ENCODE results near the gene TGM1.

The TGM1 gene

DNA sequence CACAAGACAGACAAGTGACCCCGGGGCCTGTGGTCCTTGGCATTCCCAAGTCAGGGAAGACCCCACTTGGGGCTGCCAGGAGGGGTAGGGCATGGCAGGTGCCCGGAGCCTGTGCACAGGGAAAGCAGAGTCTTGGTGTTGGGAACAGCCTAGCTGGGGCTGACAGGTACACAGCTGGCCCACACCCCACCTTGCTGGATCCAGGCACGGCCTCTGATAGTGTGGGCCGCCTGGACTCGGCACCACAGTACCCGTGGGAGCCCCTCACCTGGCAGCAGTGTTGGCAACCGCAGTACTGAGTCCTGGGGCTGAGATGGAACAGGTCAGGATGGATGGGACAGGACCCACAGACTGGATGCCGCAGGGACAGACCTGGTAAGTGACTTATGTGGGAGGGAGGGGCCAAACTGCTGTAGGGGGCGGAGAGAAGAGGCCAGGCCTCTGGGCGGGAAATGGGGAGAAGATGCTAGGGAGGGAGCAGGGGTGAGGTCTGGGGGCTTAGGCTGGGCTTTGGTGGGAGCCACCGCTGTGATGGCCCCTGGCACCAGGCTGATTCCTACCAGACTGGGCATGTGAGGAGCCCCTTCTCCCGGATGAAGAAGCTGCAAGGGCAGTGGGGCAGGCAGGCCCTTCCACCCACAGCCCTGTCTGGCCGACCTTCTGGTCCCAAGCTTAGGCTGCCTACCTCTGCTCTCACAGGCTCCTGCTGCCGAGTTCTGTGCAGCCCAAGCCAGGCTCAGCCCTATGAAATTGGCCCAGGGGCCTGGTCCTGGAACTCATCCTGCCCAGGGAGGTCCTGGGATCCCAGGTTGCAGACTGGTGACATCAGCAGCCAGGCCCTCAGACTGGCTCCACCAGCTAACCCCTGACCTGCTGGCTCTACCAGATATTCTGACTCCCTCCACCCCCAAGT lies at the start of gene TGM1:
Gene TGM1, minus strand, starts transcription at position 357 of the 913 bp plus-strand sequence. CDS start 825 bp downstream, outside the sequence.
- no peak for DNase-seq (ENCODE audit: low read depth)

DNA sequence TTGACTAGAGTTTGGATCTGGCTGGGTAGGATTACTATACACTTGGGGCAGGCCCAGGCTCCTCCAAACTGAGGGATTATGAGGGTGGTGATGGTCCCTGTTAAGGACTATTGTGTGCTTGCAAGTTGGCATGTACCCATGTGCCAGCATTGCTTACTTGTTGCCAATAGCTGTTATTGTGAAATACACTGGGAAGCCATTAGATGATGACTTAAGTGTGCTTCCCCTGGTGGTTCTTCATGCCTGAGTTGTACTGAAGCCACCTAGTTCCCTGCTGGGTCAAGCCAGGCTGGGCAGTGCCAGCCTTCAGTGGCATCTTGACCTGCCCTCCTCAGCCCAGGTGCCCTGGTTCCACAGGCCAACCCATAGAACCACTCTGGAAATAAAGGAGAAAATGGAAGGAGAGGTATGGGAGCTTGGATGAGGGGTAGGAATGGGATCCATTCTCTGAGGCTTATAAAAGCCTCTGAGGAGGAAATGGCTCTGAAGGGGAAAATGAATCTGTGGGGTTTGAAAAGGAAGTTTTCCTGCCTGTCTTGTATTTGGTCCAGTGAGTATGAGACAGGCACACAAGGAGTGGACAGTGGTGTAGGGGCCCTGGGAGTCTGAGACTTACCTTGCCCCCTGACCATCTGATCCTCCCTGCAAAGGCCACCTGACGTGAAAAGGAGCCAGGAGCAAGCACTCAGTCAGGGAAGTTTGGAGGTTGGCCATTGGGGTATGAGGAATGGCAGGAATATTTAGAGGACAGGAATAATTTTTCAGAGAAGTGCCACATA lies 49.0 kb upstream of the TGM1 start:
- no peak for DNase-seq (ENCODE audit: low read depth)

DNA sequence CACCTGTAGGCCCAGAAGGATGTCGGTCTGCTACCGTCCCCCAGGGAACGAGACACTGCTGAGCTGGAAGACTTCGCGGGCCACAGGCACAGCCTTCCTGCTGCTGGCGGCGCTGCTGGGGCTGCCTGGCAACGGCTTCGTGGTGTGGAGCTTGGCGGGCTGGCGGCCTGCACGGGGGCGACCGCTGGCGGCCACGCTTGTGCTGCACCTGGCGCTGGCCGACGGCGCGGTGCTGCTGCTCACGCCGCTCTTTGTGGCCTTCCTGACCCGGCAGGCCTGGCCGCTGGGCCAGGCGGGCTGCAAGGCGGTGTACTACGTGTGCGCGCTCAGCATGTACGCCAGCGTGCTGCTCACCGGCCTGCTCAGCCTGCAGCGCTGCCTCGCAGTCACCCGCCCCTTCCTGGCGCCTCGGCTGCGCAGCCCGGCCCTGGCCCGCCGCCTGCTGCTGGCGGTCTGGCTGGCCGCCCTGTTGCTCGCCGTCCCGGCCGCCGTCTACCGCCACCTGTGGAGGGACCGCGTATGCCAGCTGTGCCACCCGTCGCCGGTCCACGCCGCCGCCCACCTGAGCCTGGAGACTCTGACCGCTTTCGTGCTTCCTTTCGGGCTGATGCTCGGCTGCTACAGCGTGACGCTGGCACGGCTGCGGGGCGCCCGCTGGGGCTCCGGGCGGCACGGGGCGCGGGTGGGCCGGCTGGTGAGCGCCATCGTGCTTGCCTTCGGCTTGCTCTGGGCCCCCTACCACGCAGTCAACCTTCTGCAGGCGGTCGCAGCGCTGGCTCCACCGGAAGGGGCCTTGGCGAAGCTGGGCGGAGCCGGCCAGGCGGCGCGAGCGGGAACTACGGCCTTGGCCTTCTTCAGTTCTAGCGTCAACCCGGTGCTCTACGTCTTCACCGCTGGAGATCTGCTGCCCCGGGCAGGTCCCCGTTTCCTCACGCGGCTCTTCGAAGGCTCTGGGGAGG lies 47.9 kb upstream of the TGM1 start, which contains the start of gene LTB4R:
Gene LTB4R, plus strand, starts transcription at position 857 of the 959 bp plus-strand sequence. CDS start 4,150 bp downstream, outside the sequence.
- peak; percentile 48 for DNase-seq (ENCODE audit: low read depth)

DNA sequence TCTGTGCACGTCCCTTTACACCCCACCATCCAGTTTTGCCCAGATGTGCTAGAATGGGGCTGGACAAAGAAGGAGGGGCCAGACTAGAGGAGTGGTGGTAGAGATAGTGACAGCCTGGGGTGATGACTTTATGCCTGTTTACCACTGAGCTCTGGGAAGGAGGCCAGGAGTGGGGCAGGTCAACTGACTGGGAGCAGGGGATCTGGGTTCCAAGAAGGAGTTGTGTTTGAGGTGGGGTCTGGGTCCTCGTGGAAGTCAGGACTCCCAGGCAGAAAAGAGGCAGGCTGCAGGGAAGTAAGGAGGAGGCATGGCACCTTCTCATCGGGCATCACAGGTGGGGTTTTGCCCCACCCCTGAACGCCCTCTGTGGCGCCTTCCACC lies 47.3 kb upstream of the TGM1 start:
- DNase-seq (ENCODE audit: low read depth), result no peak

DNA sequence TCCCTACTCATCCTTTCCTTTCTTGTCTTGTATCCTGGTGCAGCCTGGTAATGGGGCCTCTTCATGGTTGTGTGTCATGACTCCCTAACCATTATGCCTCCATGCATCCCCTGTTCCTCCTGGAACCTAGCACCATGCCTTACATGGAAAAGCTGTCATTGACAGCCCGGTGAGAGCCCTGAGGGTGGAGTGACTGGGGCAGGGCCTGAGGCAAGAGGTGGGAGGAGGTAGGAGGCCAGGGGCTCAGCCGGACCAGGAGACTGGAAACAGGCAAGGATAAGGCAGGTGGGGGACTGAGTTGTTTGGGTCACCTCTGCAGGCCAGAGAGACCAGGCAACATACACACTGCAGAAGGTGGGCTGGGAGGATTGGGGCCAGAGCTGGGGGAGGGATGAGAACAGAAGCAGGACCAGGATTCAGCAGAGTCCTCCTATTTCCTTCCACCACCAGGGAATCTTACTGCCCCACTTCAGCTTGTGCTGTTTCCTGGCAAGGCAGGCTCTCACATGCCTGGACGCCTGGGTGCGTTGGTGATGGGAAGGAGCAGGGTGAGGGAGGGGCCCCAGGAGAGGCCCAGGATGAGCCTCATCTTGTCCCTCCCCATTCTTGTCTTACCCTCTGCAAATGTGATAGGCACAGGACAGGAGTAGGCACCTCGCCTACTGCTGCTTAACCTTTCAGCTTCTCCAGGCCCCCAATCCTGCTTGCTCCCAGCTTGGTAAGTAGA lies 46.7 kb upstream of the TGM1 start, which contains the start of gene LTB4R2:
Gene LTB4R2, plus strand, starts transcription at position 603 of the 727 bp plus-strand sequence. CDS start 525 bp downstream, outside the sequence.
- no peak for DNase-seq (ENCODE audit: low read depth)

DNA sequence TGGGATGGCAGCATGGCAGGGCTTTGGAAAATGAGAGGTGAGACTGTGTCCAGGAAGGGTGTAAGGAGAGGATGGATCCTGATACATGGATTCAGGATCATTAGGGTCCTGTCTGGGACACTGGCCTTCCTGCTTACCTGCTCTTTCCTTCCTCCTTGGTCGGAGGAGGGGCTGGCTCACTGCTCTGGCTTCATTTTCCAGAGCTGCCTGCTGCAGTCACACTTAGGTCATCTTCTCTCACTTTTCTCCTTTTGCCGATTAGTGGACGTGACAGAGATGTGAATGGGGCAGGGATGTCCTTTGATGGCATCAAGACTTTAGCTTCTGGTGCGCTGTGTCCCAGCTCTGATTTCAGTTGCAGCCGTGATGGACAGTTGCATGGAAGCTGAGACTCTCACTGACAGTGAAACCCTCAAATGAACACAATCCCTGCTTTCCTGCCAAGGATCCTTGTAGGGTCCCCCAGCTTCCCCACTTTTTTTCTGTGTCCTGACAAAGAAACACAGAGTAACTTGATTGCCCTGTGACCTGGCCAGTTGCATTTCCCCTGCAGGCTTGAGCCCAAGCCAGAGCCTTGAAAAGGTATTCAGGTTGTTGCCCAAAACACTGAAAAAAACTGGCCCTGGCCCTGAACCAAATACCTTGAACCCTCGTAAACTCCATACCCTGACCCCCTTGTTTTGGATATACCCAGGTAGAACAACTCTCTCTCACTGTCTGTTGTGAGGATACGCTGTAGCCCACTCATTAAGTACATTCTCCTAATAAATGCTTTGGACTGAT lies 45.6 kb upstream of the TGM1 start:
- DNase-seq (ENCODE audit: low read depth), result no peak

DNA sequence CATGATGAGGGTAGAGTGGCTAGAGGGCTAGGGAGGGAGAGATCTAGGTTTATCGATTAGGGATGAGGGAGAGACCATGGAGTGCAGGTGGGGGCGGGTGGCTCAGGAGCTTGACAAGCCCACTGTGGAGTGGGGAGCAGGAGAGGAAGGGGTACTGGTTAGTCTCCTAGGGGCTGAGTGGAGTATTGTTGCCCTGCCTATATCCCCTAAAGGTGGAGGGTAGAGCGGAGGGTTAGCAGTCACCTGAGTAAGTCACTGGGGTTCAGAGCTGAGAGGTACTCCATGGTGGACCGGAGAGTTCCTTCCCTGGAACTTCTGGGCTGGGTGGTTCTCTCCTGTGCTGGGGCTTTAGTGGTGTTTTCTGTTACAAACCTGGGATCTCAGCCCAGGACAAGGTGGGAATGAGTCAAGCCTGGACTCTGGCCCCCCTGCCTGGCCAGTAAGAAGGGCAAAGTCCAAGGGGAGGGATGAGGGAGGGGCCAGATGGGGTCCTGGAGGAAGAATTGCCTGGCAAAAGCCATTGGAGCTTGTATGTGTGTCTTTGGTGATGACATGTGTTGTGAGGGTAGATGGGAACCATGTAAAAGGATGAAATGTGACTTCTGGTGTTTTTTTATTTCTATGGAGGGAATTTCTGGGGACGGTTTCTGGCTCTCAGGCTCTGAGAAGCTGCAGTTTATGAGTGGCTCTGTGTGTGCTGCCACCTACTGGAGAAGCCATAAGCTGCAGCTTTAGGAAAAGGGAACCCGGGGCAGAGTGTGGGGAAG lies 44.8 kb upstream of the TGM1 start, which contains the start of gene CIDEB:
Gene CIDEB, minus strand, starts transcription at position 403 of the 767 bp plus-strand sequence. Its CDS starts 119 bp downstream, at position 284.
- DNase-seq (ENCODE audit: low read depth), result no peak

DNA sequence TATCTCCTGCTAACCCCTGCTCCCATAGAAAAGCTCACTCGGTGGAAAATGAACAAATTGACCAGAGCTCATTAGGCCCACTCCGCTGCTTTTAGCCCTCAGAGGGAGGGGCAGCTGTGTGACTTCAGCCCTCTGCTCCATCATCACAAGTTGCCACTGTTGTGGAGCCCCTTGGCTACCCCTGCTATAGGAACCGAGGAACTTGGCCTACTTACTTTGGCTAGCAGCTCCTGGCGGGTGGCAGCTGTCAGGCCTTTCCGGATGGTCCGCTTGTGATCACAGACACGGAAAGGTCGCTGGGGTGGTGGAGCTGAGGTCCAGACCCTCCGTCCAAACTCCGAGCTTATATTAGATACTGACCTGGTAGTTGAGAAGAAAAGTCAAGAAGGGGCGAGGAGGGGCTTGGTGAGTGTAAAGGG lies 44.2 kb upstream of the TGM1 start:
- DNase-seq (ENCODE audit: low read depth), result no peak

DNA sequence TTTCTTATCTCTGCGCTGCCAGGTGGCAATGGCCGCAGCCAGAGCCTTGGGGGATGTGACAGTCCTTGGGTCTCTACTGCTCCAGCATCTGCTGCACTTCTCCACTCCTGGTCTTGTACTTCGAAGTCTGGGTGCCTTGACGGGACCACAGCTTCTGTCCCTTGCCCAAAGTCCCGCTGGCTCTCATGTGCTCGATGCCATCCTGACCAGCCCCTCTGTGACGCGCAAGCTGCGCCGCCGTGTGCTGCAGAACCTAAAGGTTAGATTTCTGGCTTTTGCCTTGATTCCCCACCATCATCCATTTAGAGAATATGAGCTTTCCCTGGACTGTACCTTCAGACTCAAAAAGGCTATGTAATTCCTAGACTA lies 41.0 kb upstream of the TGM1 start:
- no peak for DNase-seq (ENCODE audit: low read depth)

DNA sequence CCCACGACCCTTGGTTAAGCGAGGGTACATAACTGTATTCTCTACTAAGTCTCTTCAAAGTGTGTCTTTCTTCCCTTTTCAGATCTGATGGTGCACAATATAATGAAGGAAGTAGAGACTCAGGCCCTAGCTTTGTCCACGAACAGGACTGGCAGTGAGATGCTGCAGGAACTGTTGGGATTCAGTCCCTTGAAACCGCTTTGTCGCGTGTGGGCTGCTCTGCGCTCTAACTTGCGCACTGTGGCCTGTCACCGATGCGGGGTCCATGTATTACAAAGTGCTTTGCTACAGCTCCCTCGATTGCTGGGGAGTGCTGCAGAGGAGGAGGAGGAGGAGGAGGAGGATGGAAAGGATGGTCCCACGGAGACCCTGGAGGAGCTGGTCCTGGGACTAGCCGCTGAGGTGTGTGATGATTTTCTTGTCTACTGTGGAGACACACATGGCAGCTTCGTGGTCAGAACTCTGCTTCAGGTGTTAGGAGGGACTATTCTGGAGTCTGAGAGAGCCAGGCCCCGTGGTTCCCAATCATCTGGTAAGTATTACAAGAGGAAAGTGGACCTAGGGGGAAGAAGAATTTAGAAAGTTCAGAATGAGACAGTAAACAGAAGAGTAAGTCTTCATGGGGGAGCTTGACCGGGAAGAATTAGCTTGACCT lies 37.5 kb upstream of the TGM1 start:
- DNase-seq (ENCODE audit: low read depth), result no peak

DNA sequence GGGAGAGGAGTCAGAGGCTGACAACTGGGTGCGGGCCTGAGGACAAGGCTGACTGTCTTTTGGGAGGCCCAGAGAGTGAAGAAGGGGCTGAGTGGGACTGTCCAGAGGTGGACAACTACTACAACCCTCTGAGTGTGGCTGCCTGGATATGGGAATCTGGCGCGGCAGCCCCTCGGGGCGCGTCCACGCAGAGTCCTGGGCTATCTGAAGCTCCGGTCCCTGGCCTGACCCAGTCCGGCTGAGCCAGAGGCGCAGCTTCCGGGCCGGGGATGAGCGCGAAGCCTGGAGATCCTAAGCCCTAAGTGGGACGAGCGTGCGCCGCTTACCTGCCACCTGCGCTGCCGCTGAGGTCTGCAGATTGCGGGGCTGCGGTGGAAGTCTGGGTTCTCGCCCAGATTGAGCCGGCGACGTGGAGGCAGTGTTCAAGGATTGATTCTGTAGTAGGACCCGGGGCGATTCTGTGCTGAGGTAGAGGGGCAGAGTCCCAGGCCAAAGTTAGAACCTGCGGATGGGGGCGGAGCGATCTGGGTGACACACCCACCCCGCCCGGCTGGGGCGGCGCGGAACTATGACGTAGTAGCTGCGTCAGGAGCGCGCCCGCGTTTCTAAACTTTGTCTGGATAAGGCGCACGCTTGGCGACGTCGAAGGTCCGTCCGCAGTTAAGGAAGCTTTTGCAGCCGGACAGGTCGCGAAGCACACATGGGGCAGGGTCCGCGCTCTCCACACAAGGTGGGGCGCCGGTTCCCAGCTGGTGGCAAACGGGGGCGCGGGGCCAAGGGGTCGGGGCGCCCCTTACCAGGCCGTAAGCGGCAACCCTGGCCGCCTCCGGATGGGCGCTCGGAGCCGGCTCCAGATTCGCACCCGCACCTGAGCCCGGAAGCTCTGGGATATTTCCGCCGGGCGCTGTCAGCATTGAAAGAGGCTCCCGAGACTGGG lies 36.5 kb upstream of the TGM1 start, which contains the start of the genes DHRS1 and NOP9:
Gene DHRS1, minus strand, starts transcription at position 526 of the 937 bp plus-strand sequence. CDS start 674 bp downstream, outside the sequence.
Gene NOP9, plus strand, starts transcription at position 596 of the 937 bp plus-strand sequence. Its CDS starts 105 bp downstream, at position 701.
- peak; percentile 88 for DNase-seq (ENCODE audit: low read depth)

DNA sequence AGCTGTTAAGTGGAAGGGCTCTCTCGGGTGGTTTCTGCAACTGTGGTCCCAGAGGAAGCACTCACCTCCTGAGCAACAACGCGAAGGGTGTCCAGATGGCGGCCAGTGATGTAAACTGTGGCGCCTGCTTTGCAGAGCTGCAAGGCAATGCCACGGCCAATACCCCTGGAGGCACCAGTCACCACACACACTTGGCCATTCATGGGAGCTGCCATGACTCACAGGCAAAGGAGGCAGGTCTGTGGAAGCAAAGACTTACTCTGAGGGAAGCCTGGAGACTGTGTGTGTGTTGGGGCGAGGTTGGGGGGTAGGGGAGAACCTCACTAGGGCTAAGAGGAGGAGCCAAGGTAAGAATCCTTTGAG lies 35.9 kb upstream of the TGM1 start:
- DNase-seq (ENCODE audit: low read depth), result no peak

DNA sequence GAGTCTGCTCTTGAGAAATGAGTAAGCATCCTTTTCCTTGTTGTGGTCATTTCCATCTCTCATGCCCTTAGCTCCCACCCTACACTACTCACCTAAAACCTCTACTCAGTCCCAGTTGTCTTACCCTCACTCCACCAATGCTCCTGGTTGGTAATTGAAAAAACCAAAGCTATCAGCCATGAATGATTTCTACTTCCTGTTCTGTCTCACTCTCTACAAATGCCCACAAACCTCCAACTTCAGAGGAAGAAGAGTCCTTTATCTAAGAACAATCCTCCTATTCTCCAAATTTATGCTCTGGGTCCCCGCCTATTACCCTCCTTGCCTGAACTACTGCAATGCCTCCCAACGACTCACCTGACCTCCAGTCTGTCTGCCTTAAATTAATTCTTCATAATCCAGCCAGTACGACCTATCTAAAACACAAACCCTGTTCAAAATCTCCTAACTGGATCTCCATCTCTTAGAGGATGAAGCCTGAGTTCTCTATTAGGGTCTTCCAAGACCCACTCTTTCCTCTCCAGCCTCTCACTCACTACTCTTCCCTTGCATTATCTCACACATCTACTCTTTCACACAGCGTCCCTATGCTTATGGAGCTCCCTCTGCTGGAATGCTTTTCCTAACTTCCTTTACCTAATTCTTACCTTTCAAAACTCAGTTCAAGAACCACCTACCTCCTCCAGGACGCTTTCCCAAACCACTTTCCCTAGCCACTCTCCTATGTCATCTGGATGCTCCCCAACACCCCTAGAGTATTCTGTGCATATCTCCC lies 34.4 kb upstream of the TGM1 start:
- no peak for DNase-seq (ENCODE audit: low read depth)

DNA sequence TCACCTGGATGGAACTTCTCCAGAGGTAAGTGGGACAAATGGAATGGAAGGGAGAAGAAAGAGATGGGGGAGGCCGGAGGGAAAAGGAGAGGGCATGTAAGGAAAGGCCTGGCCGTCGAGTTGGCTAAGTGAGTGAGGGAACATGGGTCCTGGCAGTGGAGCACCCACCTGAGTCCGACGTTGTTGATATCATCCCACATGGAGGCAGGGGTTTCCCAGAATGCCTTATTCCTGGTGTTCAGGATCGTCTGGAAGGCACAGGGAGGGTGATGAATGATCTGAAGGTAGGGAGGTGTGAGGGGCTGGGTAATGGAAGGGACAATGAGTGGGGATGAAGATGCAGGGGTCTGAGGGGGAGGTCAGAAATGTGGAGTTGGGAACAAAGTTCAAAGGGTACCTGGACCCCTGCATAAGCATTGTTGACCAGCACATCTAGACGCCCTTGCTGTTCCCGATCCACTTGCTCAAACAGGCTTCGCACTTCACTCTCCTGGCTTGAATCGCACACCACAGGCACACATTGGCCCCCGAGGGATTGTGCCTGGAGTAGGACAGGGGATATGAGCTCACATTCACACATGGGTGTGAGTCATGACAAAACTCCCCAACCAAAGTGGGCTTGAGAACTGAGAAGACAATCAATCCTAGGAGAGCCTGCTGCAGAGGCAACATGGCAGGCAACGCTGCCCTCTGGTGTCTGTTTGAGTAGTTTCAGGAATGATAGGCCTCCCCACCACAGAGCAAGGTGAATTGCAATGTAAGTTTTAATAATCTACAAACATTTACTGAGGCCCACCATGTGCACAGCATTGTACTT lies 33.6 kb upstream of the TGM1 start:
- DNase-seq (ENCODE audit: low read depth), result peak; percentile 42

DNA sequence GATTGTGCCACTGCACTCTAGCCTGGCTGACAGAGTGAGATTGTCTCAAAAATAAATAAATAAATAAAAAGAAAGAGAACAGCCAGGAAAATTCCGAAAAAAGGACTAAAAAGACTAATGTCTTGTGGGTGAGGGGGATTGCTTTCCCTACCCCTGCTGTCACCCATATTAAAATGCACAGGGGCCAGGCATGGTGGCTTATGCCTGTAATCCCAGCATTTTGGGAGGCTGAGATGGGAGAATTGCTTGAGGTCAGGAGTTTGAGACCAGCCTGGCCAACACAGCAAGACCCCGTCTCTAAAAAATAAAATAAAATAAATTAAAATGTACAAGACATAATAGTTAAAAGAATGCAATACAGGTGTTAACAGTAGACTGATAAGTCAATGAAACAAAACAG lies 30.5 kb upstream of the TGM1 start:
- no peak for DNase-seq (ENCODE audit: low read depth)
